Fibroblast of skin of left biceps (primary cell): ENCODE data around the gene BCAM.
A peak's percentile ranks its signal among the peaks of the same experiment; 100 is the strongest.
"Not testable (repeated sequence)": the region's sequence is repeated elsewhere in the genome, so short reads cannot be mapped to it uniquely, and the experiment has no call there.

Source experiments
- DNase-seq, 2 experiments: peaks; one replicate each; pipeline ENCODE4 v3.0.0-alpha.2; 2013; ENCODE audit warnings: low read depth in 2 of 2

The BCAM gene

GRCh38 chr19:44808463-44809371 lies at the start of gene BCAM:
BCAM (plus strand) TSS chr19:44809103; CDS start chr19:44809125, 22 bp downstream.
- peak; percentile 23 to 38 for DNase-seq

DNA sequence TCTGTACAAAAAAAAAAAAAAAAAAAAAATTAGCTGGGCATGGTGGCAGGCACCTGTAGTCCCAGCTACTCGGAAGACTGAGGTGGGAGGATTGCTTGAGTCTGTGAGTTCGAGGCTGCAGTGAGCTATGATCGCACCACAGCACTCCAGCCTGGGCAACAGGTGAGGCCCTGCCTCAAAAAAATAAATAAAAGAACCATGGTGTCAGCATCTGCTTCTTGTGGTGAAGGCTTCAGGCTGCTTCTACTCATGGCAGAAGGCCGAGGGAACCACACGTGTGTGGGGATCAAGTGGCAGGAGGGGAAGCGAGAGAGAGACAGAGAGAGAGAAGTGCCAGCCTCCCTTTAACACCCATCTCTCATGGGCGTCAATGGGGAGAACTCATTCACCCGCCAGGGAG lies 46.9 kb upstream of the BCAM start:
- DNase-seq, result no peak

DNA sequence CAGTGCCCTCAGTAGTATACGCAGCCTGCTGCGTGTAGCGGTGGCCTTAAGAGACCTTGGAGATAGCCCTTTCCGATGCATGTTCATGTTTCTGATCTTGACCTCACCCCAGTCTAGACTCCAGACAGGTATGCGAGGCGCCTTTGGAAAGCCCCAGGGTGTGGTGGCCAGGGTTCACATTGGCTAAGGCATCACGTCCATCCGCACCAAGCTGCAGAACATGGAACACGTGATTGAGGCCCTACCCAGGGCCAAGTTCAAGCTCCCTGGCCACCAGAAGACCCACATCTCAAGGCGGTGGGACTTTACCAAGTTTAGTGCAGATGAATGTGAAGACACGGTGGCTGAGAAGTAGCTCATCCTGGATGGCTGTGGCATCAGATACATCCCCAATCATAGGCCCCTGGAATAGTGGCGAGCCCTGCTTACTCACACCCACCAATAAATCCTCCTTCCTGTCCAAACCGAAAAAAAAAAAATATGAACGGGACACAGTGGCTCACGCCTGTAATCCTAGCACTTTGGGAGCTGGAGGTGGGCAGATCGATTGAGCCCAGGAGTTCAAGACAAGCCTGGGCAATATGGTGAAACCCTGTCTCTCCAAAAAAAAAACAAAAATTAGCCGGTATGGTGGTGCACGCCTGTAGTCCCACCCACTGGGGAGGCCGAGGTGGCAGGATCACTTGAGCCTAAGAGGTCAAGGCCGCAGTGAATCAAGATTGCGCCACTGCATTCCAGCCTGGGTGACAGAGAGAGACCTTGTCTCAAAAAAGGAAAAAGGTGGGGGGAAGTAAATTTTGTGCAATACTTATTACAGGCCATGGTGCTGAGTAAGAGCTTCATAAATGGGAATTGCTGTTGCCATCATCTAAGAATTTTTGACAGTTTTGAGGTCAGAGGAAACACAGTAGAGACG lies 43.6 kb upstream of the BCAM start:
- DNase-seq, result no peak

DNA sequence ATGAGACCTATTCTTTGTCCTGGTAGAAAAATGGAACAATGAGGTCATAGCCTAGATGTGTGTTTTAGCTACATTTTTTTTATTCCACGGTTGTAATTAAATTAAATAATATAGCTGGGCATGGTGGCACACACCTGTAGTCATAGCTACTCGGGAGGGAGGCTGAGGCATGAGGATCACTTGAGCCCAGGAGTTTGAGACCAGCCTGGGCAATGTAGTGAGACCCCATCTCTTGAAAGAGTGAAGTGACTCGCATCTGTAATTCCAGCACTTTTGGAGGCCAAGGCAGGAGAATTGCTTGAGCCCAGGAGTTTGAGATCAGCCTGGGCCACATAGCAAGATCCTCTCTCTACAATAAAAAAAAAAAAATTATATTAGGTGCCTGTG lies 43.0 kb upstream of the BCAM start:
- DNase-seq, result no peak

DNA sequence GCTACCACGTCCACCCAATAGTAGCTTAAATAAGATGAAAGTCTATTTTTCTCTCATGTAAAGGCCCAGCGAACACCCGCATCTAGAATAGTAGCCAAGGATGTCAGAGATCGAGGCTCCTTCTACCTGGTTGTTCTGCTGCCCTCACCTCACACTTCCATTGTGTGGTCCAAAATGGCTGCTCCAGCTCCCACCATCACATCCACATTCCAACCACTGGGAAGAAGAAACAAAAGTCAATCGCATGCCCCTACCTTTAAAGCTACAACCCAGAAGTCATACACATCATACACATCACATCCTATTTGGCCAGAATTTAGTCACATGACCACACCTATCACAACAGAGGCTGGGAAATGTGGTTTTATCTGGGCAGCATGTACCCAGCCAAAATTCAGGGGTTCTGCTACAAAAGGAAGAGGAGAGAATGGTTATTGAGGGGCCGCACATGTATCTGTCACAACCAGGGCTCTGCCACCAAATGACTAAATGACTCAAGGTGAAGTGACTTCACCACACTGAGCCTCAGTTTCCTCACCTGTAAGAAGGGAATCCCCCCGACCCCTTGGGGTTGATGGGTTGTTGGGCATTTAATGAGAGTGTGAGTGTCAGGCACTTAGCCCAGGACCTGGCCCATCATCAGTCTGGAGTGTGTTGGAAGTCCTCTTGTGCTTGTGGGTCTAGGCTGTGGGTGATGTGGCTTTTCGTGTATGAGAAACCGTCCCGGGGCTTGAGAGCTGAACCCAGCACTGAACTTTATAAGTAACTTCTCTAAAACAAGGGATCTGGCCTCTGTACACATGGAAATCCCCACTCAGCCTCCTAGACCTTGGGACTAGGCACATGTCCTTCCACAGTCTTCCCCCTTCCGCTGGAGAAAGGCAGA lies 41.4 kb upstream of the BCAM start:
- DNase-seq, result no peak

GRCh38 chr19:44770550-44771257 lies 38.2 kb upstream of the BCAM start:
- DNase-seq, result peak; percentile 64 to 66

GRCh38 chr19:44772144-44772543 lies 36.8 kb upstream of the BCAM start:
- not testable (repeated sequence) for DNase-seq

DNA sequence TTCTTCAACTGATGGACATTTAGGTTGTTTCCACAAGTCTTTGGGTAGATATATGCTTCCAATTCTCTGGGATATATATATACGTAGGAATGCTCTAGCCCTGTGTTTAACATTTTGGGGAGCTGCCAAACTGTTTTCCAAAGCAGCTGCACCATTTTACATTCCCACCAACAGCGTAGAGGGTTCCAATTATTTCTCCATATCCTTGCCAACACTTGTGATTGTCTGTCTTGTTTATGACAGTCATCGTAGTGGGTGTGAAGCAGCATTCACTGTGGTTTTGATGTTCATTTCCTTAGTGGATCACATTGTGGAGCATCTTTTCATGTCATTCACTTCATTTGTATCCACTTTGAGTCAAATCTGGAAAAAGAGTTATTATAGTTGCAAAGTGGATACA lies 35.9 kb upstream of the BCAM start:
- DNase-seq, result no peak

- DNase-seq, result no peak
Measured at GRCh38 chr19:44775676-44776240, 33.1 kb upstream of the BCAM start.

DNA sequence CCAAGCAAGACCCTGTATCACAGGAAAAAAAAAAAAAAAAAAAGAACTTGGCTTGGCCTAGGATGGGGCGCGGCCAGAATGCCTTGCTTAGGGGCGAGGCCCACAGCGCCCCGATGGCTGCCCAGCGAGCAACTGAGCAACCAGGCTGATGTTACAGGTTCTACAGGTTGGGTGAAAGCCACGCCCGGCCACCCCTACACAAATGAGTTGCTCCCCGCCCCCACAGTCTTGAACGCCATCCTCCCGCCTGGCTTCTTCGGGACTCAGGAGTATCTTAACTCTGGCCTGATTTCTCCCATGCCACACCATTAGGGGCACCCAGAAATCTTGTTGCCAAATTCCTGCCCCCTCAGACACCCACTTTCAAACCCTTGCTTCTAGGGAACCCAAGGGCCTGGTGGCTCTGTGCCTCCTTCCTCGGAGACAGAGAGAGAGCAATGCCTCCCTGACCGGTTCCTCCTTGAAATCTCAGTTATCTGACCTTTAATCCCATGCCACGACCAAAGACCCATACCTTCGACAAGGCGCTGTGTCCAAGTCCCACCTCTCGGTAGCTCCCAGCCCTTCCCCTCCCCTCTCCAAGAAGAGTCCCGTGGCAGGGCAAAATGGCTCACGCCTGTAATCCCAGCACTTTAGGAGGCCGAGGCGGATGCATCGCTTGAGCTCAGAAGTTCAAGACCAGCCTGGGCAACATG lies 32.4 kb upstream of the BCAM start:
- no peak for DNase-seq

DNA sequence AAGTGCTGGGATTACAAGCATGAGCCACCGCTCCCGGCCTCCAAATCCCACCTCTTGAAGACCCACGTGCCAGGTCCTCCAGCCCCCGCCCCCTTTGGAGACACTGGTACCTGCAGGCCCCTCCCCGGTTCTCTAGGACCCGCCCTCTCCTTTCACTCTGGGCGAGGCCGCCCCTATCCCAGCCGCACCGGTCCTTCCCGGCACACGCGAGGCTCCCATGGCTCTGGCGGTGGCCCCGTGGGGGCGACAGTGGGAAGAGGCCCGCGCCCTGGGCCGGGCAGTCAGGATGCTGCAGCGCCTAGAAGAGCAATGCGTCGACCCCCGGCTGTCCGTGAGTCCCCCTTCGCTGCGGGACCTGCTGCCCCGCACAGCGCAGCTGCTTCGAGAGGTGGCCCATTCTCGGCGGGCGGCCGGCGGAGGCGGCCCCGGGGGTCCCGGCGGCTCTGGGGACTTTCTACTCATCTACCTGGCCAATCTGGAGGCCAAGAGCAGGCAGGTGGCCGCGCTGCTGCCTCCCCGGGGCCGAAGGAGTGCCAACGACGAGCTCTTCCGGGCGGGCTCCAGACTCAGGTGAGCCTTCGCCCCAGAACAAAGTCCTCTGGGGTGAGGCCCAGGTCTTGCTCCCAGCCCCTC lies 31.1 kb upstream of the BCAM start, which contains the start of gene CBLC:
TSS of gene CBLC (plus strand) at position 176 of the 633 bp plus-strand sequence. CDS start at position 218, 42 bp downstream.
- no peak for DNase-seq

DNA sequence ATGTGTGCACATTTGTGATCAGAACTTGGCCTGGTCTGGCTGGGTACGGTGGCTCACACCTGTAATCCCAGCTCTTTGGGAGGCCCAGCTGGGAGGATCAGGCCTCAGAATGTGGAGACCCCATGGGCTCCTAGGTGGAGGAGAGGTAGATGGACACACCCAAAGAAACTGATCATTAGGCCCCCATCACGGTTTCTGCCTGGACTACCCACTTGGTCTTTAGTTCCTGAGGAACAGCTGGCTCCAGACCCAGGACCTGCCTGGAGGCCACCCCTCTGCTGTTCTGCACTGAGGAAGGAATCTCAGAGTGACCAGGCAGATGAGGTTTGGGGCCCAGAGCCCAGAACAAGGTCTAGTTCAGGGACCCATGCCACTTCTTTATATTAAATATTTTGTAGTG lies 29.8 kb upstream of the BCAM start:
- no peak for DNase-seq

DNA sequence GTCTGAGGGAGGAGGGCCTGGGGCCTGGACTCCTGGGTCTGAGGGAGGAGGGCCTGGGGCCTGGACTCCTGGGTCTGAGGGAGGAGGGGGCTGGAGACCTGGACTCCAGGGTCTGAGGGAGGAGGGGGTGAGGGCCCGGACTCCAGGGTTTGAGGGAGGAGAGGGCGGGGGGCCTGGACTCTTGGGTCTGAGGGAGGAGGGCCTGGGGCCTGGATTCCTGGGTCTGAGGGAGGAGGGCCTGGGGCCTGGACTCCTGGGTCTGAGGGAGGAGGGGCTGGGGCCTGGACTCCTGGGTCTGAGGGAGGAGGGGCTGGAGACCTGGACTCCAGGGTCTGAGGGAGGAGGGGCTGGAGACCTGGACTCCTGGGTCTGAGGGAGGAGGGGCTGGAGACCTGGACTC lies 27.2 kb upstream of the BCAM start:
- not testable (repeated sequence) for DNase-seq

- no peak for DNase-seq
Measured at GRCh38 chr19:44782729-44783128, 26.2 kb upstream of the BCAM start.

- no peak for DNase-seq
Measured at GRCh38 chr19:44783545-44783944, 25.4 kb upstream of the BCAM start.

DNA sequence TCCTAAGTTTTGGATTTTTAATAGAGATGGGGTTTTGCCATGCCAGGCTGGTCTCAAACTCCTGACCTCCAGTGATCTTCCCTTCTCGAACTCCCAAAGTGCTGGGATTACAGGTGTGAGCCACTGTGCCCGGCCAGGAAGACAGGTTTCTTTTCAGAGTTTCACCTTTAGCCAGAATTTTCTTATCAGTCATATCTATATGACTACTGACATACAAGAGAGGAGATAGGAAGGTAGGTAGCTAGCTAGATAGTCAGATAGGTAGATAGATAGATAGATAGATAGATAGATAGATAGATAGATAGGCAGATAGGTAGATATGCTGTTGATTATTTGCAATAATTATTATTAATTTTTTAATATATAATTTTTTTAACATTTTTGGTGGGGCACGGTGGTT lies 23.6 kb upstream of the BCAM start:
- DNase-seq, result no peak

- no peak for DNase-seq
Measured at GRCh38 chr19:44785993-44786392, 22.9 kb upstream of the BCAM start.

- DNase-seq, result no peak
Measured at GRCh38 chr19:44788971-44789370, 19.9 kb upstream of the BCAM start.

DNA sequence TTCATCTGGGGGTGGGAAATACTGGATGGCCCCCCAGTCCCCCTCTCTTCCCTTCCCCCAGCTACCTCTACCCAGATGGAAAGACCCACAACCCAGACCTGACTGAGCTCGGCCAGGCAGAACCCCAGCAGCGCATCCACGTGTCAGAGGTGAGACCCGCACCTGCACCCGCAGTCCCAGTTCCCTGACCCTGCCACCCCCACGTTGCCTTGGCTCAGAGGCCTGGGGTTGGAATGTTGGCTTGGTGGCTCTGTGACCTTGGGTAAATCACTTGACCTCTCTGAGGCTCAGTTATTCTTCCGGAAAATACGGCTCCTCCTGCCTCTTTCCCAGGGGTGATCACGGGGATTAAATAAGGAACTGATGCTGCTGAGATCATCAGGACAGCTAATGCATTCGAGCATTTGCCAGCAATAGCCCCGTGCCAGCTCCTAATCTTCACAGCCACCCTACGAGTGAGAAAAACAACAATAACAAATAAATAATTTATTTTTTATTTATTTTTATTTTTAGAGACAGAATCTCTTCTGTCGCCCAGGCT lies 18.9 kb upstream of the BCAM start:
- no peak for DNase-seq
